NOMO-1 (cell line): ENCODE measurements around the gene NUDT3.
"Not testable (repeated sequence)": the region's sequence is repeated elsewhere in the genome, so short reads cannot be mapped to it uniquely, and the experiment has no call there.

Source experiments
- DNase-seq, 2 experiments: peaks; one replicate each; lab custom pipeline; 2025; ENCODE audit not compliant: unreplicated experiment in 2 of 2; lab: John Stamatoyannopoulos, UW

Gene NUDT3

DNA sequence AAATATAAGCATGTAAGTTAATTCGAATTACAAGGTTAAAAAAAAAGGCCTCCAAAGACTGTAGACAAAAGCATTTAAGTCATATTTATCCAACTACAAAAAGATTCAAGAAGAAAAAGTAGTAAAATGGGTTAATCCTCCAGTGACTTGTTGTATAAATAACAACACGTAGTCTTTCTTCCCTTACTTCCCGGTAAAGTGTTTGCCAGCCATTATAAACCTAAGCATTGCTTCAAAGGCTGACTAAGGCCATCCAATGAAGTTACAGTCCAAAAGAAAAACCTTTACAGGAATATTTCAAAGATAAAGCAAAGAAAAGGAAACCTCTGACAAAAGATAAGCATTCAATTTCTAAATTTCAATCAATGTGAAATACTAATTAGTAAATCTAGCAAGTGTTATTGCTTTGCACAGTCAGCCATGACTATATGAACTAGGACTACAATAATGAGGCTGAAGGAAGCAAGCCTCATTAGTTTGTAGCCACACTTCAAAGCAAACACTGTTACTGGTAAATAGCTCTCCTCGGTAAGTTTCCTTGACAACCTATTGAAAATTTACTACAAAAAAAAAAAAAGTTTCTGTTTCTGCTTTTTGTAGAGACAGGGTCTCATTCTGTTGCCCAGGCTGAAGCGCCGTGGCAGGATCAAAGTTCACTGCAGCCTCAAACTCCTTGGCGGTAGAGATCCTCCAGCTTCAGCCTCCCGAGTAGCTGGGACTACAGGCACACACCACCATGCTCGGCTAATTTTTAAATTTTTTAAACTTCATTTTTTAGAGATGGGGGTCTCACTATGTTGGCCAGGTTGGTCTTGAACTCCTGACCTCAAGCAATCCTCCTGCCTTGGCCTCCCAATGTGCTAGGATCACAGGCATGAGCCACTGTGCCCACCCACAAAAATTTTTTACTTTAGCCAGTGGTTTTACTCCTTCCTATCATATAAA lies 46.0 kb downstream of the NUDT3 start:
- no peak for DNase-seq

GRCh38 chr6:34343806-34344205 lies 48.7 kb downstream of the NUDT3 start:
- DNase-seq, result no peak

DNA sequence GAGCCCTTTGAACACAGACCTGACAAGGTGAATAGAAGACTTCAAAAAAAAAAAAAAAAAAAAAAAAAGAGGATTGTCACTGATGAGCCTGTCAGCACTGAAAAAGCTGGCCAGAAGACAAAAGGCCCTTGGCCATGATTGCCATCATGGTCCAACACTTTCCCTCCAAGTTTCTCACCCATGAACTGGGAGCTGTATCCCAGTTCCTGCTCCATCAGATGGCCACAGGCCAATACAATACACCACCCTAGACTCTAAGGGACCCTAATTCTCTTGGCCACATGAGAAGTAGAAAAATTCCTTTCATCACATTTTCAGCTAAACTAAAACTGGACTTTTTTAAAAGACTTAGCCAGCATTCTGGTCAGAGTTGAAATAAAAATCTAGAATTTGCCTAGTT lies 50.2 kb downstream of the NUDT3 start:
- DNase-seq, result no peak

DNA sequence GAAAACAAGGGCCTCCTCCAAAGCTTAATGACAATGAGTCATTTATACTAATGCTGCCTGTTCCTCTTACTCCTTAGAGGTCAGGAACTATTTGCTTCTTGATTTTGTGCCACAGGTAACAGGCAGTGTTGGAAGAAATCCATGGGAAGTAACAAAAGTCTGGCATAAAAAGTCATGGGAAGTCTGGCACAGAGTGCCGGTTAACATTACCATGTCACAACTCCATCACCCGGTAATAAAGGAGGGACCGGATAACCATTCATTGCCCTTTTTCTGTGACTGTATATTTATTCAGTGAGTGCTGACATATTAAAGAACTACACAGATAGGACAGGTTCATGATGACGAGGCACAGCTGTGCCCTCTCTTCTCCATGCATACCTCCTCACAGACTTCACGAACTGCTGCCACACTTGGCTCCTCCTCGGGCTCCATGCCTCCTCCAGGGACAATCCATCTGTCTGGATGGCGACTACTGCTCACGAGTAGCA lies 50.9 kb downstream of the NUDT3 start:
- no peak for DNase-seq

- no peak for DNase-seq
Observed at GRCh38 chr6:34340906-34341480, 51.5 kb downstream of the NUDT3 start.

GRCh38 chr6:34340394-34340793 lies 52.1 kb downstream of the NUDT3 start:
- no peak for DNase-seq

- DNase-seq, result no peak
Observed at GRCh38 chr6:34339971-34340370, 52.5 kb downstream of the NUDT3 start.

GRCh38 chr6:34339432-34339831 lies 53.0 kb downstream of the NUDT3 start:
- DNase-seq, result no peak

- no peak for DNase-seq
Observed at GRCh38 chr6:34338811-34339210, 53.7 kb downstream of the NUDT3 start.

GRCh38 chr6:34338377-34338776 lies 54.1 kb downstream of the NUDT3 start:
- DNase-seq, result no peak

DNA sequence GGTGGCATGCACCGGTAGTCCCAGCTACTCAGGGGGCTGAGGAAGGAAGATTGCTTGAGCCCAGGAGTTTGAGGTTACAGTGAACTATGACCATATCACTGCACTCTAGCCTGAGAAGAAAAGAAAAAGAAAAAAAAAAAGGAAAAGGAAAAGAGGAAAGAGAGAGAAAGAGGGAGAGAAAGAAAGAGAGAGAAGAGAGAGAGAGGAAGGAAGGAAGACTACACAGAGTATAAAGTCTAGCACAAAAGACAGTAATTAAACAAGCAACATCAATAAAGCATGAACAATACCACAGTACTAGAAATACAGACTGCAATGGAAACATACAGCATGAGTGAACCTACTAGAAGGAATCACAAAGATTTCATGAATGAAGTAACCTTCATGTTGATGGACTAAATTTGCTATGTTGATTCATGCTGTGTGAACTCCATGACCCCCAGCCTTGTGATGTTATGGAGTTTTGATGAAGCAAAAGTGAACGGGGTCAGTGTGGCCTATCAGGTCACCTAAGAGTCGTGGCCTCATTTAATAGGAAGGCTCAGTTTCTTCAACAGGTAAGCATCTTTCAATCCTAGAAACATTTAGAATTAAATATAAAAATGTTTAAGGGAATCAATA lies 57.6 kb downstream of the NUDT3 start:
- no peak for DNase-seq

- no peak for DNase-seq
Observed at GRCh38 chr6:34333858-34334257, 58.6 kb downstream of the NUDT3 start.

- peak; percentile 39 to 73 for DNase-seq
Observed at GRCh38 chr6:34332251-34333198, 59.9 kb downstream of the NUDT3 start.

- DNase-seq, result no peak
Observed at GRCh38 chr6:34331371-34332050, 61.0 kb downstream of the NUDT3 start.

- DNase-seq, result not testable (repeated sequence)
Observed at GRCh38 chr6:34329814-34330213, 62.7 kb downstream of the NUDT3 start.

GRCh38 chr6:34328969-34329368 lies 63.5 kb downstream of the NUDT3 start:
- no peak for DNase-seq

DNA sequence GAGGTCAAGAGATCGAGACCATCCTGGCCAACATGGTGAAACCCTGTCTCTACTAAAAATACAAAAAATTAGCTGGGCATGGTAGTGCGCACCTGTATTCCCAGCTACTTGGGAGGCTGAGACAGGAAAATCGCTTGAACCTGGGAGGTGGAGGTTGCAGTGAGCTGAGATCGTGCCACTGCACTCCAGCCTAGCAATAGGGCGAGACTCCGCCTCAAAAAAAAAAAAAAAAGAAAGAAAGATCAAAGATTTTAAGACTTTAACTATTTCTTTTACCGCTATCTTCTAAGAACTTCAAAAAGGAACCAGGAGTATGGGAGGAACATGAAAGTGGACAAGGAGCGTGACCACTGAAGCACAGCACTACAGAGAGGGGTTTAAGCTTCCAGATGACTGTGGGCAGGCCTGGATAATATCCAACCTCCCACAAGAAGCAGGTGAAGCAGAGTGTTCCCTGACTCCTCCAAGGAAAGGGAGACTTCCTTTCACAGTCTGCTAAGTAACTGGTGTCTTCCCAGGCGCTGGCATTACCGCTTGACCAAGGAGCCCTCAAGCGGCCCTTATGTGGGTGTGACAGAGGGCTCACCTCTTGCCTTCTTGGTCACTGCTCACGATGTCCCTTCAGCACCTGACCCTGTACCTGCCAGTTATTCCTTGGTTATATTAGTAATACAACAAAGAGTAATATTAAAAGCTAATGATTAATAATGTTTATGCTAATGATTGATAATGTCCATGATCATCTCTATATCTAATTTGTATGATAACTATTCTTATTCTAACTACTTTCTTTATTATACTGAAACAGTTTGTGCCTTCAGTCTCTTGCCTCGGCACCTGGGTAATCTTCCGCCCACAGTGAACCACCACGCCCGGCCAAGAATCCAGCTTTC lies 64.9 kb downstream of the NUDT3 start:
- DNase-seq, result not testable (repeated sequence)

GRCh38 chr6:34325633-34326032 lies 66.8 kb downstream of the NUDT3 start:
- no peak for DNase-seq
